H9 (cell line): ENCODE measurements around the gene HAT1. TPM values are rescaled to one million over a fixed set of nuclear protein-coding genes. Genes with fewer than 3 reads are reported as not detected.
A peak's percentile ranks its signal among the peaks of the same experiment; 100 is the strongest.

Experiments
- DNase-seq: peaks from one replicate; pipeline ENCODE4 v3.0.0-alpha.2; 2017
- H2AFZ ChIP-seq: one replicate; pipeline ENCODE4 v1.6.1; 2013; ENCODE audit warnings: mild to moderate bottlenecking, low read length, control low read depth, moderate library complexity
- H2AK5ac ChIP-seq: 2 replicates; pipeline ENCODE4 v1.6.1; 2013; ENCODE audit warnings: low read length, control low read depth, mixed read lengths; ENCODE audit not compliant: insufficient read length
- H2BK120ac ChIP-seq: one replicate; pipeline ENCODE4 v1.6.1; 2013; ENCODE audit warnings: low read depth, mild to moderate bottlenecking, low read length, control low read depth, inconsistent platforms; ENCODE audit not compliant: poor library complexity, severe bottlenecking
- H2BK12ac ChIP-seq: 2 replicates; pipeline ENCODE4 v1.6.1; 2013; ENCODE audit warnings: low read length, control low read depth, mixed read lengths, low read depth; ENCODE audit not compliant: insufficient read length
- H2BK15ac ChIP-seq: 2 replicates; pipeline ENCODE4 v1.6.1; 2013; ENCODE audit warnings: low read depth, low read length, control low read depth
- H2BK20ac ChIP-seq: one replicate; pipeline ENCODE4 v1.6.1; 2013; ENCODE audit warnings: low read depth, mild to moderate bottlenecking, low read length, control low read depth, inconsistent platforms; ENCODE audit not compliant: poor library complexity, severe bottlenecking
- H2BK5ac ChIP-seq: 2 replicates; pipeline ENCODE4 v1.6.1; 2013; ENCODE audit warnings: low read length, control low read depth, mixed read lengths; ENCODE audit not compliant: insufficient read length
- H3K14ac ChIP-seq: 2 replicates; pipeline ENCODE4 v1.6.1; 2013; ENCODE audit warnings: low read length, control low read depth; ENCODE audit not compliant: insufficient read depth
- H3K18ac ChIP-seq: 2 replicates; pipeline ENCODE4 v1.6.1; 2013; ENCODE audit warnings: low read depth, mild to moderate bottlenecking, mixed read lengths, low read length, control low read depth; ENCODE audit not compliant: insufficient read length
- H3K23ac ChIP-seq: 2 replicates; pipeline ENCODE4 v1.6.1; 2013; ENCODE audit warnings: low read length, control low read depth, mixed read lengths, low read depth; ENCODE audit not compliant: insufficient read length
- H3K23me2 ChIP-seq: 2 replicates; pipeline ENCODE4 v1.6.1; 2013; ENCODE audit warnings: low read depth, mild to moderate bottlenecking, mixed read lengths, low read length, control low read depth; ENCODE audit not compliant: insufficient read length, poor library complexity, severe bottlenecking
- H3K27ac ChIP-seq: 2 replicates; pipeline ENCODE4 v1.5.1; 2013; ENCODE audit warnings: low read length, control low read depth, mixed read lengths, low read depth; ENCODE audit not compliant: insufficient read length
- H3K27me3 ChIP-seq: 2 replicates; pipeline ENCODE4 v1.6.1; 2013; ENCODE audit warnings: low read length, control low read depth, inconsistent platforms; ENCODE audit not compliant: insufficient read depth
- H3K4ac ChIP-seq: 2 replicates; pipeline ENCODE4 v1.6.1; 2013; ENCODE audit warnings: low read depth, mild to moderate bottlenecking, control low read depth, inconsistent platforms, low read length, moderate library complexity
- H3K4me1 ChIP-seq: 2 replicates; pipeline ENCODE4 v1.6.1; 2013; ENCODE audit warnings: low read length, control low read depth, inconsistent platforms; ENCODE audit not compliant: insufficient read depth
- H3K4me2 ChIP-seq: 2 replicates; pipeline ENCODE4 v1.6.1; 2013; ENCODE audit warnings: low read length, control low read depth, mixed read lengths; ENCODE audit not compliant: insufficient read length, insufficient read depth
- H3K56ac ChIP-seq: 2 replicates; pipeline ENCODE4 v1.6.1; 2013; ENCODE audit warnings: low read depth, mild to moderate bottlenecking, mixed read lengths, low read length, control low read depth; ENCODE audit not compliant: insufficient read length
- H3K79me1 ChIP-seq: 2 replicates; pipeline ENCODE4 v1.6.1; 2013; ENCODE audit warnings: low read depth, mild to moderate bottlenecking, moderate library complexity, low read length, control low read depth, inconsistent platforms; ENCODE audit not compliant: insufficient read depth, poor library complexity, severe bottlenecking
- H3K79me2 ChIP-seq: 2 replicates; pipeline ENCODE4 v1.6.1; 2013; ENCODE audit warnings: low read length, control low read depth, inconsistent platforms; ENCODE audit not compliant: insufficient read depth
- H3K9ac ChIP-seq: 2 replicates; pipeline ENCODE4 v1.6.1; 2013; ENCODE audit warnings: low read length, control low read depth, mixed read lengths; ENCODE audit not compliant: insufficient read length; ENCODE audit errors: extremely low read depth
- H3K9me3 ChIP-seq: one replicate; pipeline ENCODE4 v1.6.1; 2013; ENCODE audit warnings: low read depth, low read length, inconsistent platforms; ENCODE audit not compliant: control insufficient read depth
- H3T11ph ChIP-seq: one replicate; pipeline ENCODE4 v1.6.1; 2013; ENCODE audit warnings: mild to moderate bottlenecking, low read length, control low read depth, inconsistent platforms
- H4K20me1 ChIP-seq: one replicate; pipeline ENCODE4 v1.6.1; 2013; ENCODE audit not compliant: control insufficient read depth, insufficient read length, insufficient read depth
- H4K5ac ChIP-seq: 2 replicates; pipeline ENCODE4 v1.6.1; 2013; ENCODE audit warnings: low read depth, mild to moderate bottlenecking, mixed read lengths, low read length, control low read depth; ENCODE audit not compliant: insufficient read length
- H4K8ac ChIP-seq: replicated peaks from 2 replicates; pipeline ENCODE4 v1.6.1; 2013; ENCODE audit warnings: low read length, control low read depth, mixed read lengths, low read depth; ENCODE audit not compliant: insufficient read length
- H4K91ac ChIP-seq: 2 replicates; pipeline ENCODE4 v1.6.1; 2013; ENCODE audit warnings: low read depth, mild to moderate bottlenecking, moderate library complexity, mixed read lengths, low read length, control low read depth; ENCODE audit not compliant: insufficient read length
- H3K27ac Mint-ChIP-seq, 3 experiments: 2 replicates in 2 of 3; 3 replicates in 1 of 3; pipeline ENCODE4 v1.8.0; 2020 to 2021; ENCODE audit warnings: mixed read lengths in 3 of 3, mild to moderate bottlenecking in 1 of 3, moderate library complexity in 1 of 3
- H3K27me3 Mint-ChIP-seq: 2 replicates; pipeline ENCODE4 v1.8.0; 2021; ENCODE audit warnings: low read depth, mild to moderate bottlenecking, moderate library complexity, mixed read lengths
- H3K36me3 Mint-ChIP-seq, 3 experiments: 2 replicates in 2 of 3; 3 replicates in 1 of 3; pipeline ENCODE4 v1.8.0; 2020 to 2021; ENCODE audit warnings: low read depth in 3 of 3, mixed read lengths in 3 of 3; ENCODE audit not compliant: insufficient read depth in 1 of 3
- H3K4me1 Mint-ChIP-seq, 2 experiments: 2 replicates each; pipeline ENCODE4 v1.8.0; 2020; ENCODE audit warnings: mixed read lengths in 2 of 2
- H3K4me3 Mint-ChIP-seq, 2 experiments: 2 replicates in 1 of 2; 3 replicates in 1 of 2; pipeline ENCODE4 v1.8.0; 2020 to 2021; ENCODE audit warnings: mild to moderate bottlenecking in 2 of 2, mixed read lengths in 2 of 2, moderate library complexity in 1 of 2
- H3K9me3 Mint-ChIP-seq, 2 experiments: 2 replicates in 1 of 2; 3 replicates in 1 of 2; pipeline ENCODE4 v1.8.0; 2020; ENCODE audit warnings: mild to moderate bottlenecking in 2 of 2, mixed read lengths in 2 of 2, moderate library complexity in 1 of 2
- CTCF ChIP-seq: fragments of 200-600 bp; sonication (generic); conservative IDR thresholded peaks from 3 replicates; pipeline ENCODE4 v1.8.0; 2021; ENCODE audit warnings: antibody characterized with exemption, mild to moderate bottlenecking
- WGBS: extraction: QIAGEN DNeasy Blood & Tissue Kit; methylation state at CpG from one replicate; pipeline ENCODE4 v1.1.7; 2013; ENCODE audit warnings: missing lambda C conversion rate, low lambda C conversion rate, mixed read lengths; ENCODE audit not compliant: insufficient read length; ENCODE audit errors: extremely low coverage; 5-methylcytosine and 5-hydroxymethylcytosine counted together
- total RNA-seq: library from RNA; stranded (reverse); gene quantifications from 2 replicates; pipeline ENCODE4 v1.2.1, GENCODE V29; 2021

HAT1 gene
- total RNA-seq, 1 experiment from 2014 or later = 73.0 TPM

- Mint-ChIP-seq H3K4me3 (no peak overlapping the region), H3K36me3 (peaks cover 0 to 1% (median 0%) of the 10 kb centered on the region in 3 experiments; a peak in 1 of 7 replicates), H3K27ac (peak overlapping the region in 1 of 3 experiments; percentile 10; a peak in 1 of 7 replicates), H3K4me1 (peaks cover 17 to 18% of the 10 kb centered on the region in 2 experiments), H3K9me3 (no peaks in the 10 kb centered on the region), H3K27me3 (no peaks in the 10 kb centered on the region; the same call in 1 of the 2 replicates)
- H3K9ac ChIP-seq = no peak overlapping the region
- no peak for DNase-seq
- no peak overlapping the region for H4K91ac ChIP-seq
- no peak overlapping the region for H2BK5ac ChIP-seq
- no peaks in the 10 kb centered on the region for H4K20me1 ChIP-seq
- no peak overlapping the region for H3T11ph ChIP-seq
- no peak overlapping the region for H3K18ac ChIP-seq
- no peak overlapping the region for H4K8ac ChIP-seq
- no peak overlapping the region for H3K27ac ChIP-seq
- H3K79me1 ChIP-seq = no peaks in the 10 kb centered on the region
- H2AFZ ChIP-seq = no peak overlapping the region
- no peak overlapping the region for H2BK12ac ChIP-seq
- no peaks in the 10 kb centered on the region for H3K23me2 ChIP-seq
- peaks cover 2% of the 10 kb centered on the region; the same call in 1 of the 2 replicates for H3K79me2 ChIP-seq
- WGBS = no CpG with 5 or more reads among the region's 4 CpGs
- no peak for TF ChIP-seq CTCF
- no peak overlapping the region for H2BK120ac ChIP-seq
- H3K27me3 ChIP-seq = no peaks in the 10 kb centered on the region
- H2AK5ac ChIP-seq = no peak overlapping the region
- H4K5ac ChIP-seq = no peak overlapping the region
- H2BK15ac ChIP-seq = 0 out of 2 replicates have a peak overlapping the region, but pooled peaks have one; percentile 93
- no peak overlapping the region for H3K23ac ChIP-seq
- no peaks in the 10 kb centered on the region for H3K9me3 ChIP-seq
- H3K4me2 ChIP-seq = no peak overlapping the region
- H3K14ac ChIP-seq = no peak overlapping the region
- H2BK20ac ChIP-seq = no peak overlapping the region
- no peak overlapping the region for H3K56ac ChIP-seq
- no peak overlapping the region for H3K4ac ChIP-seq
- H3K4me1 ChIP-seq = peaks cover 3% of the 10 kb centered on the region; the same call in 1 of the 2 replicates
Measured at GRCh38 chr2:172009823-172010222, 87.6 kb downstream of the HAT1 start.
